HepG2 (cell line): ENCODE data around the gene SPATA12. TPM values are rescaled to one million over a fixed set of nuclear protein-coding genes. Genes with fewer than 3 reads are reported as not detected.
A peak's percentile ranks its signal among the peaks of the same experiment; 100 is the strongest.

Source experiments
- AGO2 ChIP-seq: fragments of 200-400 bp; formaldehyde crosslinking; optimal IDR thresholded peaks from 2 replicates; pipeline ENCODE3; 2017; ENCODE audit warnings: mild to moderate bottlenecking, low read depth, low read length, moderate library complexity
- ARID3A ChIP-seq: IDR thresholded peaks from 2 replicates; pipeline ENCODE4 v1.6.1; 2012; ENCODE audit warnings: low read depth, low read length, improper control_type of control experiment
- CEBPB ChIP-seq: IDR thresholded peaks from 2 replicates; pipeline ENCODE4 v1.6.1; 2011; ENCODE audit warnings: low read depth, low read length, improper control_type of control experiment, borderline replicate concordance
- ELF3 ChIP-seq: IDR thresholded peaks from 2 replicates; pipeline ENCODE4 v1.6.1; 2016; ENCODE audit warnings: missing genetic modification reagents, missing compliant biosample characterization
- FIP1L1 ChIP-seq: fragments of 200-400 bp; formaldehyde crosslinking; IDR thresholded peaks from 2 replicates; pipeline ENCODE4 v1.6.1; 2018; ENCODE audit warnings: low read depth, mild to moderate bottlenecking, low read length, moderate library complexity, borderline replicate concordance; ENCODE audit not compliant: insufficient read depth
- MAFF ChIP-seq: IDR thresholded peaks from 2 replicates; pipeline ENCODE4 v1.6.1; 2011; ENCODE audit warnings: low read depth, low read length, improper control_type of control experiment
- RAD21 ChIP-seq: fragments of 450-650 bp; formaldehyde crosslinking; IDR thresholded peaks from 2 replicates; pipeline ENCODE4 v1.5.0; 2020; ENCODE audit warnings: mild to moderate bottlenecking
- RBM39 ChIP-seq: fragments of 200-400 bp; formaldehyde crosslinking; IDR thresholded peaks from one replicate; pipeline ENCODE4 v1.6.1; 2018; ENCODE audit warnings: antibody characterized with exemption, mild to moderate bottlenecking, low read depth, low read length; ENCODE audit not compliant: poor library complexity, severe bottlenecking
- SAP130 ChIP-seq: IDR thresholded peaks from 2 replicates; pipeline ENCODE4 v1.6.1; 2016; ENCODE audit warnings: low read depth
- SIN3A ChIP-seq: IDR thresholded peaks from 2 replicates; pipeline ENCODE4 v1.6.1; 2011; ENCODE audit warnings: low read depth, mild to moderate bottlenecking, control low read depth, low read length, borderline replicate concordance
- ZKSCAN8 ChIP-seq: IDR thresholded peaks from 2 replicates; pipeline ENCODE4 v1.6.1; 2016; ENCODE audit warnings: borderline replicate concordance, missing genetic modification reagents, missing compliant biosample characterization
- ZNF503 ChIP-seq: sonication (generic); formaldehyde crosslinking; IDR thresholded peaks from 2 replicates; pipeline ENCODE4 v1.4.0; 2020; ENCODE audit warnings: missing genetic modification reagents
- ZNF792 ChIP-seq: IDR thresholded peaks from 2 replicates; pipeline ENCODE4 v1.6.1; 2016
- ZSCAN29 ChIP-seq: sonication (generic); formaldehyde crosslinking; conservative IDR thresholded peaks from 2 replicates; pipeline ENCODE4 v1.4.0; 2020; ENCODE audit warnings: mild to moderate bottlenecking, missing genetic modification reagents
- ZSCAN31 ChIP-seq: sonication (generic); formaldehyde crosslinking; IDR thresholded peaks from 2 replicates; pipeline ENCODE4 v1.5.0; 2020; ENCODE audit warnings: low read depth, mild to moderate bottlenecking, missing genetic modification reagents
- polyA plus RNA-seq, 8 experiments: library from polyadenylated mRNA; depleted of rRNA in 3 of 8; stranded (reverse) in 7 of 8; unstranded in 1 of 8; fragments of >200 nt; fragmentation: Illumina TruSeq in 4 of 8; extraction: Trizol in 4 of 8; gene quantifications; 2 replicates each; pipeline versions ENCODE4 v1.2.1 to v1.2.3, GENCODE V29; 2011 to 2016; ENCODE audit warnings: low read depth in 4 of 8, missing spikeins in 1 of 8, mixed read lengths in 1 of 8; ENCODE audit not compliant: insufficient read depth in 1 of 8
- total RNA-seq, 5 experiments: library from RNA; depleted of rRNA; stranded (reverse); fragments of >200 nt; fragmentation: Illumina TruSeq; extraction: Trizol; gene quantifications; 2 replicates each; pipeline ENCODE4 v1.2.3, GENCODE V29; 2016; ENCODE audit warnings: low read depth in 1 of 5
- TF ChIP-seq, protein P1 (sequence below): sonication (generic); formaldehyde crosslinking; IDR thresholded peaks from 2 replicates; pipeline ENCODE4 v1.5.1; 2020; ENCODE audit warnings: mild to moderate bottlenecking, moderate library complexity, missing genetic modification reagents
- TF ChIP-seq, protein P2 (sequence below): sonication (generic); formaldehyde crosslinking; IDR thresholded peaks from 2 replicates; pipeline ENCODE4 v1.5.0; 2020; ENCODE audit warnings: missing genetic modification reagents
- TF ChIP-seq, protein P3 (sequence below): sonication (generic); formaldehyde crosslinking; IDR thresholded peaks from 2 replicates; pipeline ENCODE4 v1.4.0; 2020; ENCODE audit warnings: missing genetic modification reagents, borderline replicate concordance

The SPATA12 gene
- total and polyA plus RNA-seq, 2 of the 13 experiments (the other 11 are each of a cell fraction or from before 2014, with no cell fraction given) = 0.09 to 0.25 TPM

DNA sequence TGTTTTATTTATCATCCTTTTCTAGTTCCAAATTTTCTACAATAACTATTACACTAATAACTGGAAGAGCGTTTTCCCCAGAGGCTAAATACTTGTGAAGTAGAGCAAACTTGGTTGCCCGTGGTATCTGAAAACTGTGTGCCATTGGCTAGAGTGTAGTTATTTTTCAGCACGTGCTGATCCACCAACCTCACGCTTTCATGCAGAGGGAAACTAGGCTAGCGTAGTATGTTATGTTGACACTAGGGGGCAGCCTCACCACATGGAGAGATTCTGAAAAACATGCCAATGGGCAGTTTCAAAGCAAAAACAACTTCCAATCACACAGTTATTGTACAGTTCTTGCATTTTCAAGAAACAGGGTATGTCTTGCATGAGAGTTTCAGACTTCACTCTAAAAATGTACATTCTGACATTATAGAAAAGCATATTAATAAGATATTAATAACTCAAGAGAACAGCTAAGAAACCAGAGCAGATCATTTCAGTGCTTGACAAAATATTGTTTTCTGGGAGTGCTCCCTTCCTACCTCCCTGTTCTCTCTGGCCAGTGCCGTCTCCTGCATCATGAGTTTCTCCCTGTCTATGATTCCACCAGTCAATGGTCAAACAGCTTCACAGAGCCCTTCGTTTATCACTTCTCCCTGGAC, 39.7 kb downstream of the SPATA12 start (continued):
- TF ChIP-seq, protein P1, sequence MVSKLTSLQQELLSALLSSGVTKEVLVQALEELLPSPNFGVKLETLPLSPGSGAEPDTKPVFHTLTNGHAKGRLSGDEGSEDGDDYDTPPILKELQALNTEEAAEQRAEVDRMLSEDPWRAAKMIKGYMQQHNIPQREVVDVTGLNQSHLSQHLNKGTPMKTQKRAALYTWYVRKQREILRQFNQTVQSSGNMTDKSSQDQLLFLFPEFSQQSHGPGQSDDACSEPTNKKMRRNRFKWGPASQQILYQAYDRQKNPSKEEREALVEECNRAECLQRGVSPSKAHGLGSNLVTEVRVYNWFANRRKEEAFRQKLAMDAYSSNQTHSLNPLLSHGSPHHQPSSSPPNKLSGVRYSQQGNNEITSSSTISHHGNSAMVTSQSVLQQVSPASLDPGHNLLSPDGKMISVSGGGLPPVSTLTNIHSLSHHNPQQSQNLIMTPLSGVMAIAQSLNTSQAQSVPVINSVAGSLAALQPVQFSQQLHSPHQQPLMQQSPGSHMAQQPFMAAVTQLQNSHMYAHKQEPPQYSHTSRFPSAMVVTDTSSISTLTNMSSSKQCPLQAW (CRISPR knock-in tag) = no peak
- no peak for TF ChIP-seq CEBPB
- TF ChIP-seq ARID3A = 0 out of 2 replicates have a peak, but pooled peaks have one; percentile 22
- peak; percentile 49; the same call in 1 of the 2 replicates for TF ChIP-seq ELF3
- TF ChIP-seq ZSCAN29 (CRISPR knock-in tag) = no peak
- no peak for TF ChIP-seq AGO2
- no peak for TF ChIP-seq FIP1L1
- no peak for TF ChIP-seq SIN3A
- no peak for TF ChIP-seq ZNF503
- TF ChIP-seq MAFF = 0 out of 2 replicates have a peak, but pooled peaks have one; percentile 15
- TF ChIP-seq, protein P2, sequence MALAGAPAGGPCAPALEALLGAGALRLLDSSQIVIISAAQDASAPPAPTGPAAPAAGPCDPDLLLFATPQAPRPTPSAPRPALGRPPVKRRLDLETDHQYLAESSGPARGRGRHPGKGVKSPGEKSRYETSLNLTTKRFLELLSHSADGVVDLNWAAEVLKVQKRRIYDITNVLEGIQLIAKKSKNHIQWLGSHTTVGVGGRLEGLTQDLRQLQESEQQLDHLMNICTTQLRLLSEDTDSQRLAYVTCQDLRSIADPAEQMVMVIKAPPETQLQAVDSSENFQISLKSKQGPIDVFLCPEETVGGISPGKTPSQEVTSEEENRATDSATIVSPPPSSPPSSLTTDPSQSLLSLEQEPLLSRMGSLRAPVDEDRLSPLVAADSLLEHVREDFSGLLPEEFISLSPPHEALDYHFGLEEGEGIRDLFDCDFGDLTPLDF (CRISPR knock-in tag) = no peak
- TF ChIP-seq ZSCAN31 (CRISPR knock-in tag) = peak; percentile 39; the same call in 1 of the 2 replicates
- TF ChIP-seq RBM39 = no peak
- 0 out of 2 replicates have a peak, but pooled peaks have one; percentile 38 for TF ChIP-seq ZKSCAN8
- TF ChIP-seq, protein P3, sequence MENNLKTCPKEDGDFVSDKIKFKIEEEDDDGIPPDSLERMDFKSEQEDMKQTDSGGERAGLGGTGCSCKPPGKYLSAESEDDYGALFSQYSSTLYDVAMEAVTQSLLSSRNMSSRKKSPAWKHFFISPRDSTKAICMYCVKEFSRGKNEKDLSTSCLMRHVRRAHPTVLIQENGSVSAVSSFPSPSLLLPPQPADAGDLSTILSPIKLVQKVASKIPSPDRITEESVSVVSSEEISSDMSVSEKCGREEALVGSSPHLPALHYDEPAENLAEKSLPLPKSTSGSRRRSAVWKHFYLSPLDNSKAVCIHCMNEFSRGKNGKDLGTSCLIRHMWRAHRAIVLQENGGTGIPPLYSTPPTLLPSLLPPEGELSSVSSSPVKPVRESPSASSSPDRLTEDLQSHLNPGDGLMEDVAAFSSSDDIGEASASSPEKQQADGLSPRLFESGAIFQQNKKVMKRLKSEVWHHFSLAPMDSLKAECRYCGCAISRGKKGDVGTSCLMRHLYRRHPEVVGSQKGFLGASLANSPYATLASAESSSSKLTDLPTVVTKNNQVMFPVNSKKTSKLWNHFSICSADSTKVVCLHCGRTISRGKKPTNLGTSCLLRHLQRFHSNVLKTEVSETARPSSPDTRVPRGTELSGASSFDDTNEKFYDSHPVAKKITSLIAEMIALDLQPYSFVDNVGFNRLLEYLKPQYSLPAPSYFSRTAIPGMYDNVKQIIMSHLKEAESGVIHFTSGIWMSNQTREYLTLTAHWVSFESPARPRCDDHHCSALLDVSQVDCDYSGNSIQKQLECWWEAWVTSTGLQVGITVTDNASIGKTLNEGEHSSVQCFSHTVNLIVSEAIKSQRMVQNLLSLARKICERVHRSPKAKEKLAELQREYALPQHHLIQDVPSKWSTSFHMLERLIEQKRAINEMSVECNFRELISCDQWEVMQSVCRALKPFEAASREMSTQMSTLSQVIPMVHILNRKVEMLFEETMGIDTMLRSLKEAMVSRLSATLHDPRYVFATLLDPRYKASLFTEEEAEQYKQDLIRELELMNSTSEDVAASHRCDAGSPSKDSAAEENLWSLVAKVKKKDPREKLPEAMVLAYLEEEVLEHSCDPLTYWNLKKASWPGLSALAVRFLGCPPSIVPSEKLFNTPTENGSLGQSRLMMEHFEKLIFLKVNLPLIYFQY (CRISPR knock-in tag) = no peak
- peak; percentile 39; the same call in 1 of the 2 replicates for TF ChIP-seq ZNF792 (CRISPR knock-in tag)
- TF ChIP-seq SAP130 = 0 out of 2 replicates have a peak, but pooled peaks have one; percentile 34
- peak; percentile 74 for TF ChIP-seq RAD21
